OCI-M1 (cell line): ENCODE data around the gene ERVH48-1.
"Not testable (repeated sequence)": the region's sequence is repeated elsewhere in the genome, so short reads cannot be mapped to it uniquely, and the experiment has no call there.

Experiments used
- DNase-seq: peaks from one replicate; lab custom pipeline; 2025; lab: John Stamatoyannopoulos, UW

Gene ERVH48-1

GRCh38 chr21:42906233-42906632 is 19.2 kb downstream of the ERVH48-1 start:
- no peak for DNase-seq

GRCh38 chr21:42905195-42905594 is 20.2 kb downstream of the ERVH48-1 start:
- DNase-seq = no peak

DNA sequence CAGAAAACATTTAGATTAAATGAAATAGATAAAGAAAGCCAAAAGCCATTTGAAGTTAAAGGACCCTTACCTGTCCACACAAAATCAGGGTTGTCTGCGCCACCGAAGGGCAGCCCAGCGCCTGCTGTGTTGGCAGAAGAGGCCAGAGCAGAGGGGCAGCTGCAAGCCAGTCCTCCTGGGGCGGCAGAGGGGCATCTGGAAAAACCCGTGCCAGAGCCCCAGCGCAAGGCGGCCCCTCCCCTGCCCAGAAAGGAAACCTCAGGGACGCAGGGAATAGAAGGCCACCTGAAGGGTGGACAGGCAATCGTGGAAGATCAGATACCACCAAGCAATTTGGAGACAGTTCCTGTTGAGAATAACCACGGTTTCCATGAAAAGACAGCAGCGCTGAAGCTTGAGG is 21.6 kb downstream of the ERVH48-1 start:
- DNase-seq = no peak

DNA sequence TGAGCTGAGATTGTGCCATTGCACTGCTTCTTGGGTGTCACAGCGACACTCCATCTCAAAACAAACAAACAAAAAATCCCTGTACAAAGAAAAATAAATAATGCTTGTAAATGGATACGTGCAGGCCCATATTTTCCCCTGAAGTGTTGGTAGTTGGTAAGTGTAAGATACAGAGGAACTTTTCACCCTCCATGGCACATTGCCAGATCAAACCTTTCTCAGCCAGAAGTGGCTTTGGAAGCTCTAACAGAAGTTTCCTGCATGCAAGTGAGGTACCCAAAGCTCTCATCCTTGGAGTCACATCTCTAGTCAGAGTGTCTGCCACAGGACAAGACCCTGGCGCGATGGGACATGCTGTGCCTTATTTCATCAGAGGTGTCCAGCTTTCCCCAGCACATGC is 25.0 kb downstream of the ERVH48-1 start:
- DNase-seq = no peak

DNA sequence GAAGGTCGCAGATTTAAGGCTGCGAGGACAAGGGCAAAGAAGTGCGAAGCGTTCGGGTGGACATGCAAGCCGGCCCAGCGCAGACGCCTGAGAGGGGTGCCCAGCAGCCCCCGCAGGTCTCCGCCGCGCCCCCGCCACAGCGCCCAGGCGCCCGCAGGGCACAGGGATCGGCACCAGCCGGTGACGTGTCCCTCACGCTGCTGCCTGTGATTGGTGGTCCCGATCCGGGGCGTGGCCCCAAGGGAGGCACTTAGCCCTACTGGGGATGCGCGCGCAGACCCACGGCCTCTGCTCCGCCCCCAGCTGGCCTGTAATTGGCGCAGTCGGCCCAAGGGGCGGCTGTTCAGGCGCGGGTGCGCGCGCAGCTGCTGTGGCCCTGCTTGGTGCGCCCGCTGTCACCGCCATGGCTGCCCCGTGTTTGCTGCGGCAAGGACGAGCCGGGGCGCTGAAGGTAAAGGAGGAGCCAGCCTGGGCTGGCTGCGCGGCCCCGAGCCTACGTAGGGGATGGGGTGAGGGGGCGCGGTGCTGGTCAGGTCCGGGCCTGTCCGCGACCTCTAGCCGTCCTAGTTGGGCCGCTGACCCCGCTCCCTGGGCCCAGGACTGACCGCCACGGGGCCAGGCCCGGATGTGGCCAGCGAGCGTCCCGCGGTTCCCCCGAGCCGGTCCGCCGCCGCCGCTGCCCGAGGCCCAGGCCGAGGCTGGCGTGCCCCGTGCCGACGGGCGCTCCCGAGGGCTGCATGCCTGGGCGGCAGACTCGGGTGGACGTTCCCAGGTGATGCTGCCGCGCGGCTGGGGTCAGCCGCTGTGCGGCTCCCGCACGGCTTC is 32.3 kb downstream of the ERVH48-1 start, which contains the start of gene NDUFV3:
Gene NDUFV3 (plus strand): TSS at position 379 of the 825 bp plus-strand sequence. CDS start 25 bp downstream, at position 404.
- peak; percentile 100 for DNase-seq

GRCh38 chr21:42892582-42892930 is 32.9 kb downstream of the ERVH48-1 start:
- no peak for DNase-seq

GRCh38 chr21:42887326-42887725 is 38.1 kb downstream of the ERVH48-1 start:
- DNase-seq = no peak

DNA sequence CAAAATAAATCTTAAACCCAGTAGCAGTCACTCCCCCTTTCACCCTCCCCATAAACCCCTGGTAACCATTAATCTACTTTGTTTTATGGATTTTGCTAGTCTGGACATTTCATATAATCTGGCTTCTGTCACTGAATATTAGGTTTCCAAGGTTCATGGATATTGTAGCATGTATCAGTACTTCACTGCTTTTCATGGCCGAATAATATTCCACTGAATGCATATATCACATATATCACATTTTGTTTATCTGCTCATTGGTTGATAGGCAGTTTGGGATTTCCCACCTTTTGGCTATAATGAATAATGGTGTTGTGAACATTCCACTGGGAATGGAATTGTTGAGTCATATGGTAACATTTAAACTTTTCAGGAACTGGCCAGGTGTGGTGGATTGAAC is 41.5 kb downstream of the ERVH48-1 start:
- DNase-seq = no peak

DNA sequence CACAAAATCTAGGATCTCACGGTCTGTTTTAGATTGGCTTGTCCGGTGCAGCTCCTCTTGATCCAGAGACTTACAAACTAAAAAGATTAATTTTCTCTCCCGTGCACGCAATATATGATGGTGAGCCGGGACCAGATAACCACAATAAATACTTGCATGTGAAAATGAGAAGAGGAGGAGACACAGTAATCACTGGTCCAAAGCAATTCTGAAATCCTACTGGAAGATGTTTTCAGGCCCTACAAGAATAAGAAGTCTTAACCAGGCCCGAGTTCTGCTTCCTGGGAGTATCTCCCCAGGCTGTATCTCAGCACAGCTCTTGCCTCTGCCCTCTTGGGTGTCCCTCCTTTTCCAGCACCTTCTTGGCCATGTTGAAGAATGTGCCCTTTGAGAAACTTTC is 45.1 kb downstream of the ERVH48-1 start:
- no peak for DNase-seq

DNA sequence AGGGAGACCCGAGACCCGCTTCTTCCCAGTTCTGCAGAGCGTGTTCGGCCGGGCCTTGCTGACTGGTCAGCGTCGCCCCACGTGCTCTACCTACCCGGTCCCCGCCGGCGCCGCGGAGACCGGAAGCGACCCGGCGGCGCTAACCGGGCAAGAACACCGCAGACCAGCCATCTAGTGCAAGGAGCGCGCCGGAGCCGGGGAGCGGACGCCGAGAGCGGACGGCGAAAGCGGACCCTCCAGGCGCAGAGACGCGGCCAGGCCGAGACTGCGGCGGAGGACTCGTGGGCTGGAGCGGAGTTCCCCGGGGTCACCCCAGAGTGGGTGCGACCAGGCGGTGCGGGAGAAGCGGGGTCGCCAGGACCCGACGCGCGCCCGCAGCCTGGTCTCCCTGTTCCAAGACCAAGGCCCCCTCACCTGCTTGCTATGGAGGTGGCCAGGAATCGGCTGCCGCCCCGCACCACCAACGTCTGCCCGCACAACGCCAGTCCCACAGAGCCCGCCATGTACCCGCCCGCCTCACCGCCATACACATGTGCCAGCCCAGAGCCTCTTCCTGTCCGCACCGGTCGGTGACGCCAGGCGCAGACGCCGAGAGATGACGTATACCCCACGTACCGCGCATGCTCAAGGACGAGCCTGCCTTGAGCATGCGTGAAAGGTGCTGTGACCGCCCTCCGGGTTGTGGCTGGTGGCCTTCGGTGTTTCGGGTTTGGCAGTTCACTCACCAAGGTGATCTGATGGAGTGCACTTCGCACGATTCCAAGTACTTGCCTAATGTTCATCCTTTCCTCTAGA is 46.2 kb downstream of the ERVH48-1 start, which contains the start of gene WDR4:
Gene WDR4 (minus strand): TSS at position 547 of the 795 bp plus-strand sequence. CDS start 44 bp downstream, at position 503.
- DNase-seq = peak; percentile 100

DNA sequence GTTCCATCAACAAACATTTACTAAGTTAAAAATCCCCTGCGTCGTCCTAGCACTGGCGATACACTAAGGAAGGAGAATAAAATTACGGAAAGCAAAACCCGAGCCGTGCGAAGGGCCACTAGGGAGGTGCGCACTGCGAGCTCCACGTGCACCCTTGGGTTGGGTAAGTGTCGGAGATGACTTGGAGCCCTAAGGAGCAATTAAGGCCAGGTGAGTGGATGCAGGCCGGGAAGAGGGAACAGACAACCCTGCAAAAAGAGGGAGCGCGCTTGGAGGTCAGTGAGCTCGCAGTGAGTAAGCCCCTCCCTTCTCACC is 46.8 kb downstream of the ERVH48-1 start:
- no peak for DNase-seq

- not testable (repeated sequence) for DNase-seq
Observed at GRCh38 chr21:42875811-42876210, 49.6 kb downstream of the ERVH48-1 start.

GRCh38 chr21:42873096-42873495 is 52.3 kb downstream of the ERVH48-1 start:
- no peak for DNase-seq

- no peak for DNase-seq
Observed at GRCh38 chr21:42868196-42868595, 57.2 kb downstream of the ERVH48-1 start.
